NCI-H524 (cell line): Measurements from ENCODE around the gene HGD.
"Not testable (repeated sequence)": the region's sequence is repeated elsewhere in the genome, so short reads cannot be mapped to it uniquely, and the experiment has no call there.

Source experiments
- DNase-seq, 2 experiments: peaks; one replicate each; lab custom pipeline; 2025; lab: John Stamatoyannopoulos, UW

HGD gene

DNA sequence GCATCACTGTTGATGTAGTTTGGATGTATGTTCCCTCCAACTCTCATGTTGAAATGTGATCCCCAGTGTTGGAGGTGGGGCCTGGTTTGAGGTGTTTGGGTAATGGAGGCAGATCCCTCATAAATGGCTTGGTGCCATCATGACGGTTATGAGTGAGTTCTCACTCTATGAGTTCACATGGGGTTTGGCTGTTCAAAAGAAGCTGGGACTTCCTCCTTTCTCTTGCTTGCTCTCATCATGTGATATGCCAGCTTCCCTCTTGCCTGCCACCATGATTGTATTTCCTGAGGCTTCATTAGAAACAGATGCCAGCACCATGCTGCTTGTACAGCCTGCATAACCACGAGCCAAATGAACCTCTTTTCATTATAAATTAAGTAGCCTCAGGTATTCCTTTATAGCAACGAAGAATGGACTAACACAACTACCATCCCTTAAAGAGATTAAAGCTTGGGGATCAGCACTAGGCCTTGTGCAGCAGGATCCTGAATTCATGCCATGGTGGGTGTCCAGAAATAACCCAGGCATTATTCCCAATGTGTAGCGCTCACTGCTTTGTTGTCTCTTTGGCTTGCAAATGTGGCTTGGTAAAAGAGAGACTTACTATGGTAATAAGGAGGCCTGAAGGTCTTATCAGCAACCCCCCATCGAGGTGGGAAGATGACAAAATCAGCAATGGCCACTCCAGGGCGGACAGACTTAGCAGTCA is 44.0 kb downstream of the HGD start:
- DNase-seq, result peak; percentile 28 to 58

DNA sequence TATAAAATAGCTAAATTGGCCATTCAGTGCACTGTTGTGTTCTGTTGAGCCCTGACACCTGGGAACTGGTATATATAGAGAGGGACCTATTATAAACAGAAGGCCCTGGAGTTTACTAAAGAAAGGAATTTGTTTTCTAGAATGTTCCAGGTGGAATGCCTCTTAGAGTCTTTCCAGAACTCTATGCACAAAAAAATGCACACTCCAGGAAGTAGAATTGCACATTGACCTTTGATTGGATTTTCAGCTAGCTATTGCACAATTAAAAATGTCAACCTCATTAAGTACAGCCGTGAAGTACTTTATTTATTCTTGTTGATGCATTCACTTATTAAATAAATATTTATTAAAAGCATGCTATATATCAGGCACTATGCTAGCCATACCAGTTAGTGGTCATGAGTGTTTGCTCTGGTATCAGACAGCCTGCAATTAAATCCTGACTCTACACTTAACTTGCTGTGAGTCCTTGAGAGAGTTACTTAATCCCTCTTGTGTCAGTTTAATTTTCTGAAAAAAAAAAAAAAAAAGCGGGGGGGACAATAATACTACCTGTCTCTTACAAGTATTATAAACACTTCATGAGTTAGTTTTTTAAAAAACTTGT is 45.1 kb downstream of the HGD start:
- peak; percentile 52 to 86 for DNase-seq

DNA sequence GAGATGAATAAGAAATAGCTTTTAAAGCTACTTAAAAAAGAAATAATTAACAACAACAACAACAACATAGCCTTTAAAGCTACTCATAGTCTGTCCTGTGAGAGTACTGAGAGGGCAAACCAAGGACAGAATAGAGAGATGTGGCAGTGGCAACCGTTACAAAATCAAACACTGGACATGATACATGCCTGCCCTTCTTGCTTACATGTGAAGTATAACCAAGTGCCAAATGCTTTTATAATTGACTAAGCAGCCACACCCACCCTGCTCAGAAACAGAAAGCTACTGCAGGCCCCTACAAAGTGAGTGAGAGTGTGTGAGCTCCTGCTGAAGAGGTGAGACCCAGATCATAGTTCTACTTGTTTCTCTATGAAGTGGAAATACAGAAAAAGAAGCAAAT is 47.5 kb downstream of the HGD start:
- peak; percentile 47 to 85 for DNase-seq

DNA sequence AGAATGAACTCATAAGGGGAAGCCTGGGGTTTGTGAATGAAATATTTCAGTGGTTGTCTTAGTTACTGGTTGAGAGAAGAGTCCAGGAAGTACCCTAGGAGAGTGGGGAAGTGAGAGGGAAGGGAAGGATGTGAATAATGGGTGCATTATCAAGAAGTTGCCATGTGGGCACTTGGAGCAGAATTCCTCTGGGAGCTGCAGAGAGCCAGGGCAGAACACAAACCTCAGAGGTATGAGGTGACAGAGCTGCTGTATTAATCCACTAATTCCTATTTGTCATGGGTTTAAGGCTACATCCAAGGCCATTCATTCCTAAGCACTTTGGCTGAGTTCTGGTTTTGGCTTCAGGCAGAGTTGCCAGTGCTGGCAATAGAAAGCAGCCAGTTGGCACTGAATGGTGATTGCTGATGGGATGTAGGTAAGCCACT is 56.9 kb downstream of the HGD start:
- no peak for DNase-seq

DNA sequence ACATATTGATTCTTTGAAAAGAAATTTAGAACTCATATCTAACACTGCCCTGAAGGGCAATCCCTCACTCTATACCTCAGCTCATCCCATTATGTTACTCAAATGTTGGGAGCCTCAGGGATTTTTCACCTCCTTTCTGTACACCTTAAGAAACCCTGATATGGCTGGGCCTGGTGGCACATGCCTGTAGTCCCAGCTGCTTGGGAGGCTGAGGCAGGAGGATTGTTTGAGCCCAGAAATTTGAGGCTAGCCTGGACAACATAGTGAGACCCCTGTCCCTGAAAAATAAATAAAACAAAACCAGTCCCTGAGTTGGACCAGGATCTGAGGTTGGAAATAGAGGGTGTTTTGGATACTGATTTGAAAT is 58.3 kb downstream of the HGD start:
- no peak for DNase-seq

DNA sequence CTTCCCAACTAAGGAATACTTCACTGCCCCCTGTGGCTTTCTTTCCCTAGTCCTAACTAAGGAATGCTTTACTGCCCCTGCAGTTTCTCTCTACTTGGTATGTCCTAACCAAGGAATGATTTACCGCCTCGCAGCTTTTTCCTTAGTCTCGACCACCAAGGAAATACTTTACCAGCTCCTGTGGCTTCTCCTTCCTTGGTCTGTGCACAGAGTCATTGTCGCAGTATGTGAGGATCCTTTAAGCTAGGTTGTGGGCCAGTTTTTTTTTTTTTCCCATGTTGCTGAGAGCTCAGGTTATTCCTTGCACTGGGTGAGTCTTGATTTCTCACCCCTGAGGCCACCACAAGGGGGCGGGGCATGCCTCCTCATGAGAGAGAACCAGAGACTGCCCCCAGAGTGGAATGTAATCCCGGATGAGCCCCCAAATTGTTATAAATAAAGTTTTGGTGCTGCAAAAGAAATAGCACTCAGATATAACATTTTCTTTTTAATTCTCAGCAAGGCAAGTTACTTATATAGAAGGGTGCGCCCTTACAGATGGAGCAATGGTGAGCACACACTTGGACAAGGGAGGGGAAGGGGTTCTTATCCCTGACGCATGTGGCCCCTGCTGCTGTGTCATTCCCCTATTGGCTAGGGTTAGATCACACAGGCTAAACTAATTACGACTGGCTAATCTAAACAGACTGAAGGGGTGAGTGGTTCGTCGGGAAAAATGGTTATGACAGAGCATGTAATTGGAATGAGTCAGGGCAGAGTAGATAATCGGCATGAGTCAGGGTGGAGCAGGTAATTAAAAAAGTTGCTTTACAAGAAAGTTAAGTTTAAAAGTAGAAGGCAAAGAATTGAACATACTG is 58.9 kb downstream of the HGD start:
- peak; percentile 24 to 28 for DNase-seq

DNA sequence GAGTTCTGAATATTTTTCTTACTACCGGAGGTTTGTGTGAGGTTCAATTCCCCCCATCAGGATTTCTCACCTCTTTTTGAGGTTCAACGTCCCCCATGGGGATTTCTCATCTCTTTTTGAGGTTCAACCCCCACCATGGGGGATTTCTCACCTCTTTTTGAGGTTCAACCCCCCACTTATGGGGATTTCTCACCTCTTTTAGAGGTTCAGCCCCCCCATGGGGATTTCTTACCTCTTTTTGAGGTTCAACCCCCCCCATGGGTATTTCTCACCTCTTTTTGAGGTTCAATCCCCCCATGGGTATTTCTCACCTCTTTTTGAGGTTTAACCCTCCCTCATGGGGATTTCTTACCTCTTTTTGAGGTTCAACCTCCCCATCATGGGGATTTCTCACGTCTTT is 59.6 kb downstream of the HGD start:
- DNase-seq, result no peak

GRCh38 chr3:120616745-120617144 is 65.3 kb downstream of the HGD start:
- DNase-seq, result not testable (repeated sequence)

DNA sequence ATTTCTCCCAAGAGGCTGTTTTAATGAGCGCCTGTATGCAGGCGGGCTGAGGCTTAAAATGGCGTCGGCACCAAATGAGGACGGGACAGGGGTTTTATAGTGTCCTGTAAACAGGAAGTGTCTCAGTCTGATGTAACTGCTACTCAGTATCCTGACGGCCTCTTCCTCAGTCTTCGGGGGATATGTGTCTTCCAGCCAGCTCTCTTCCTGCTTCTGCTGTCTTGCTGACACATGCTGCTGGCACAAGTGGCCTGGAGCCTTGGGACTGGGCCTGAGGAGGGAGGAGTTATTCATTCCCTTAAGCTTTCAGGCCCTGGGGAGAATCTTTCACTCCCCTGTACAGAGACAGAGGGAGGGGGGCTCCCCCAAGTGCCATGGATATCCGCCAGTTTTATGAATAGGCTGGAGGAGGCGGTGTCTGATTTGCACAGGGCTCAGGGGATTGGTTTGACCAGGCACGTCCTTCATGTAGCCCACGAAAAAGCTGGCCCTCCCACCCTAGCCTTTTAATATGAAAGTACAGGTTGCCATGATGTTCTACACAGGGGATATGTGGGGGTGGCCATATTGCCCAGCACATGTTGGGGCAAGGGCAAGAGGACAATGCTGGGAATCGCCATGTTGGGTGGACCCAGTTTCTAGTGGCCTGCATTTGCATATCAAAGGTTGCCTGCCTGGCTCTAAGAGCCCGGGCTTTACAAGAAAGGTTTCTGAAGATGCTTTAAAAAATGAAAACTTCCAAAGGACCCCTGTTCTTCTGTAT is 66.0 kb downstream of the HGD start:
- no peak for DNase-seq

DNA sequence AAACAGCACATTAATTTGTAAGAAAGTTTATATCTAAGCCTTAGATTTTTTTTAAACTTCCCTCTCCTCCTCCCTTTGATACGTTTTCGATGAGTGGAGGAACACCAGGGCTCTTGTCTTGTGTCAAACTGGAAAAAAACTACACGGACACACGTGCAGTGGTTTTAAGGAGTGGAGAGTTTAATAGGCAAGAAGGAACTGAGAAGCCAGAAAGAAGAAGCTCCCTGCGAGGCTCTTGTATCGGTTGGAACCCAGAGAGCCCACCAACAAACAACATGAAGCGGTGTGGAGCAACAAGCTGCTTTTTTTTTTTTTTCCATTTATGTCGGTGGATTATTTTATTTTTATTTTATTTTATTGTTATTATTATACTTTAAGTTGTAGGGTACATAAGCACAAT is 67.3 kb downstream of the HGD start:
- DNase-seq, result no peak

DNA sequence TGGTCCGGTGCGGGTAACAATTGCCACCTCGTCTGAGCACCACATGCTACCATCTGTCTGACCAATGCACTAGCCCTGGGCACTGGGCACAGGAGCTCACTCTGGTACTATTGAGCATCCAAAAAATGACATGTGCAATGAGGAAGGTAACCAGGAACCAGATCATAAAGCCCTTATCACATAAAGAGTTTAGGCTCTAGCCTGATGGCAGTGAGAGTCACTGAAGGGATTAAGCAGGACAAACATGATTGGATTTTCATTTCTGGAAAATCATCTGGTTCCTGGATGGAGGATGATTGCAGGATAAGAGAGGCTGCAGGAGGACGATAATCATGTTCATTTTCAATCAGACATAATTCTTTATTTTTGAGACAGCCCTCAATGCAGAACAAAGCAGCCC is 73.5 kb downstream of the HGD start:
- no peak for DNase-seq

- DNase-seq, result no peak
Observed at GRCh38 chr3:120604784-120605183, 77.3 kb downstream of the HGD start.

- peak; percentile 54 to 86 for DNase-seq
Observed at GRCh38 chr3:120604382-120604781, 77.7 kb downstream of the HGD start.

- no peak for DNase-seq
Observed at GRCh38 chr3:120602682-120603081, 79.4 kb downstream of the HGD start.

GRCh38 chr3:120601554-120601953 is 80.5 kb downstream of the HGD start:
- DNase-seq, result peak in 1 of 2 experiments; percentile 31

GRCh38 chr3:120599211-120599610 is 82.8 kb downstream of the HGD start:
- no peak for DNase-seq

DNA sequence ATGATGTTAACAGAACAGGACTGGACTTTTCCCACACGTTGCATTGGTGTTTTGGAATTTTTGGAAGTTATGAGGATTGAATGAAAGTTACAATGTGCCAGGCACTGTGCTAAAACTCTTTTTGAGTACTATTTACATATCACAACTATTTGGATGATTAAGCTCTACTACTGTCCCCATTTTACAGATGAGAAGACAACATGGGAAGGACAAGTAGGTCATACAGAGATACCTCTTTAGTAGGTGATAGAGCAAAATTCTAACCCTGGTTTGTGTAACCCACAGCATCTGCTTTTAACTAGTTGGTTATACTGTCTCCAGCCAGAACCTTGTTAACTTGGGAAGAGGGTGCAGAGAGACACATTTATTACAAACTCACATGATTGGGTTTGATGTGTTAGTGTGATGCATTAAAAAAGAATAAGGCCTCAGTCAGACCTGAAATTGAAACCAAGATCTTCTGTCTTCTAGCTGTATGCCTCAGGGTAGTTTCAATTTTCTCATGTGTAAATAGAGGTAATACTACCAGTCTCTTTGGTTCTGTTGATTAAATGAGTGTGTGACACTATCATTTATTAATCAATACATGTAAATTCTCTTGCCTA is 84.5 kb downstream of the HGD start:
- no peak for DNase-seq

DNA sequence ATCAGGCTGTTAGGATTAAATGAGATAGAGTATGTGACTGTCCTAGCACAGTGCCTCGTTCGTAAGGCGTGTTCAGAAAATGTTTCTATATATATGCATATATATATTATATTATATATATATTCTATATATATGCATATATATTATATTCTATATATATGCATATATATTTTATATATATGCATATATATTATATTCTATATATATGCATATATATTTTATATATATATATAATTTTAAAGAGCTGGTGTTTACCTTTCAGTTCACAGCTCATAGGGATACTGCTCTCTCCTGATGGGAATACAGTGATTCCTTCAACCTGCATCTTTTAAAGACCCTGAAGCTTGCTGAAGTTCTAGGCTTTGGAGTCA is 85.2 kb downstream of the HGD start:
- no peak for DNase-seq

DNA sequence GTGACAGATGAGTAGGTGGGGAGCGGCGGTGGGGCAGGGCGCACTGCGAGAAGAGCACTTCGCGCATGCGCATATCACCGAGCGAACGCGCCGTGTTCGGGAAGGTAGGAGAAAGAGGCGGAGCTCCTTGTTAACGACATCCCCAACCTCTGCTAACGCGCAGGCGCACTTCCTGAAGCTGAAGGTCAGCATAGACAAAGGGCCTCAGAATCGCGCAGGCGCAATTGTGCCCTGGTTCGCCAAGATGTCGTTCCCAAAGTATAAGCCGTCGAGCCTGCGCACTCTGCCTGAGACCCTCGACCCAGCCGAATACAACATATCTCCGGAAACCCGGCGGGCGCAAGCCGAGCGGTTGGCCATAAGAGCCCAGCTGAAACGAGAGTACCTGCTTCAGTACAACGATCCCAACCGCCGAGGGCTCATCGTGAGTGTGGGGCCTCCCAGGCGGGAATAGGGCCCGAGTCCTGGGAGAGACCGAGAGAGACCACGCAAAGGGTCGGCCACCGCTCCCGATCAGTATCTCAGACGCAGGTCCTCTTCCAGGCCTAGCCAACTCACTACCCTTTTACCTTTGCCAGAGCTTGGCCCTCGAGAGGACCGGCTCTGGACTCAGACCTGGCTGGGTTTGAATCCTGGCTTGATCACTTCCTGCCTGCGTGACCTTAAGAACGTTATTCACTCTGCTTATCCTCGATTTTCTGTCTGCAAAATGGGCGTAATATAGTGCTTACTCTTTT is 85.8 kb downstream of the HGD start, which contains the start of gene NDUFB4:
NDUFB4 (plus strand) TSS at position 221 of the 737 bp plus-strand sequence; CDS start at position 245, 24 bp downstream.
- peak; percentile 99 to 100 for DNase-seq

DNA sequence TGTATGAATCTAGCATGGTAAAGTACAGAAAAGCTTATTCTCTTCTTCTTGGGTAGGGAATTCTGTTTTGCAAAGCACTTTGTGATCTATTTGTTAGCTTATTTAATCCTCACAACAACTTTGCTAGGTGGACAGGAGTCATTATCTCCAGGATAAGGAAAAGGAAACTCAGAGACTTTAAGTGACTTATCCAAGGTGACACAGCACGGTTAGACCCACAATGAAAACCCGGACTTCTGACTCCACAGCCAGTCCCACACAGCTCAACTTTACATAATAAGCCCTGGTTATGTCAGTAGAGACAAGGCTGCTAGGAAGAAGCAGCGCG is 86.3 kb downstream of the HGD start:
- no peak for DNase-seq

- no peak for DNase-seq
Observed at GRCh38 chr3:120587332-120587975, 94.6 kb downstream of the HGD start.
